ENCODE measurements around the gene GAS2L1.

The GAS2L1 gene

DNA sequence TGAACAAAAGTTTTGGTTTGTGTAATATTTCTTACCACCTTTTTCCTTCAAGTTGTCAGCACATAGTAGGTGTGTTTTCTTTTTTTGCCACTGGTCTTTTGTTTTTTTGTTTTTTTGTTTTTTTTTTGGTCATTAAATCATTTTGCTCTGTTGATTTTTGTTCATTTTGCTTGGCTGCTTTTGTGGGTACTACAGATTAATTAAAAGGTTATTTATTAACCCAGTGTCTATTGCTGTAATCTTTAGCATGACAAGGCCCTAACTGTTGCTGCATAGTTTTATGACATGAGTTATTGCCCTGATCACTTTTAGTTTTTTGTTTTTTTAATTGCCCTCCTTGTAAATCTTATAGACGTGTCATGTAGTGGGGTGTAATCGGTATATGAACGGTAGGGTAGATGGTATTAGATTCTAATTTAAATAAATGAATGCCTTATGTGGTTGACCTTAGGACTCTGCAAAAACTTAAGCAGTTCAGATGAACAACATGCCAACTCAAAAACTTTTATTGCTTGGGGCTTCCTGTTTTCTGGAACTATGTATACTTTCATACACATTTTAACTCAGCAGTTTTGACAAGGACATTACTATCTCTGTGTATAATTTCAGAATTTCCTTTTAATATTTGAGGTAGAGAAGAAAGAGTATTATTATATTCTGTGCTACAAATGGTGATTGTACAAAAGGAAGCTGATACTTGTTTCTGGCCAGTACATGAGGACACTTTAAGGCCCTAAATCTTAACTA, 30.5 kb upstream of the GAS2L1 start:
- no peak for DNase-seq

DNA sequence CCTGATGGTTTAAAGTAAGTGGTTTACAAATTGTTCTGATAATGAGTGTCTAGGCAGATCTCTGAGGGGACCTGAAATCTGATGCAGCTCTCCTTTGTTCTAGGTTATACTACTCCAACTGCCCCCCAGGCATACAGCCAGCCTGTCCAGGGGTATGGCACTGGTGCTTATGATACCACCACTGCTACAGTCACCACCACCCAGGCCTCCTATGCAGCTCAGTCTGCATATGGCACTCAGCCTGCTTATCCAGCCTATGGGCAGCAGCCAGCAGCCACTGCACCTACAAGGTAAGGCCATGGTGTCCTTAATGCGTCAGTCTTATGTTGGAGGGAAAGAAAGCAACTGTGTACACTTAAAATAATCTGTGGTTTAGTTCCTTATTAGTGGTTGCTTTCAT, 28.5 kb upstream of the GAS2L1 start:
- no peak for DNase-seq

DNA sequence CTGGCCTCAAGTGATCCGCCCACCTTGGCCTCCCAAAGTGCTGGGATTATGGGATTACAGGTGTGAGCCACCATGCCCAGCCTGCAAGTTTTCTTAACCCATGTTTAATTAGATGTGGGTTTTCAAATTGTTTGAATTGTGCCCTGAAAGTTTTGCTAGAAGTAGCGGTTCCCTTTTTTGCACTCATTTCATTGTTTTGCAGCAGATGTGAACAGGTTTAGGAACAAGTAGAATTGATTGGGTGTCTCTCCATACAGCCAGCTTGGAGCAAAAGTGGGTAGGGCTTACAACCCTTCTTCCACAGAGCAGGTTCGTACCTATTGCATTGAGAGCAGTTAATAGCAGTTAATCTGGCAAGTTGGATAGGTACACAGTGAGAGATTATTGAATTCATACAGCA, 22.3 kb upstream of the GAS2L1 start:
- DNase-seq = no peak

DNA sequence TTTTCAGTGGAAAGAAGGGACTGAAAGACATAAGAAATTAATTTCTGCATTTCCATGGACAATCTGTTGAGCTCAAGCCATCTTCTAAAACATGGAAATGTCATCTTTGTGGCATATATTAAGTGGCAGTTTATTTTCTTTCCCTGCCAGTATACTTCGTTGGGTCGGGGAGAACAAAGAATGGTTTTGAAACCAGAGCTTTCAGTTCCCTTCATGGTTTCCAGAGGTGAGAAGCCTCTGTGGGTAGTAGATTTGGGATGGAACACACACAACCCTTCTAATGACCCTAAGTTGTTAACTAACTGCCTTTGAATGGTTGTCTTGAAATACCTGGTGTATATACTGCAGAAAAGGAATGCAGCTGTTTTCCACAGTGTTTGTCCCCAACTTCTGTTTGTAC, 17.6 kb upstream of the GAS2L1 start:
- DNase-seq = no peak

DNA sequence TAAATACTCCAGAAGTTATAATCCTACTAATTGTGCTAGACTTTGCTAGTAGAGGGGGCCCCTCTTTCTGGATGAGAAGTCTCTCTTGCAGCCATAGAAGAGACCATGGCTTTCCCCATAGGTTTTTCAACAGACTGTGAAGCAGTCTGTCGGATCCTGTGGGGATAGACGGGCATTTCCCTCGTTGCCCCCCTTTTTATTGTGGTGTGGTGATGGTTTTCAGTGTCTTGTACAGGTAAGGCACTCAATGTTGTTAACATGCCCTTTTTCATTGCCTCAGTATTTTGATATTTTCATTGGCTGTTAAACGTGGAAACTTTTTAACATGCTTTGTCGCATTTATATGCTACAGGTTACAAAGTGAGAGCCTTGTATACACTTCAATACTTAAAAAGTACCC, 16.4 kb upstream of the GAS2L1 start:
- no peak for DNase-seq

DNA sequence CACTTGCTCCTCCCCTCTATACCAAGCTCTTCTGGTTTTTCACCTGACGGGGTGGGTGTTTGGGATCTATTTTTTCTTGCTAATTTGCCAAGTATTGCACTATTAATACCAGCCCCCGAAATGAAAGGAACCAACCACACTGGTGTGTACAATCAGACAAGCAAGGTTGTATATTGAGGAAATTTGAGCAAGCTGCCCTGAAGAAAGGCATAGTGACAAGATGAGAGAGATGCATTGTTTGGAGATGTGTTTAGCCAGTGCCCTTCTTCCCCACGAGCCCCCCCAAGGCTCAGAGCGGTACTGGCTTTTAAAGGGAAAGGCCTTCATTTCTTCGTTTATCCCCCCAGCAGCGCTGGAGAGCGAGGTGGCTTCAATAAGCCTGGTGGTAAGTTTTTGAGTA, 15.2 kb upstream of the GAS2L1 start:
- DNase-seq = no peak

DNA sequence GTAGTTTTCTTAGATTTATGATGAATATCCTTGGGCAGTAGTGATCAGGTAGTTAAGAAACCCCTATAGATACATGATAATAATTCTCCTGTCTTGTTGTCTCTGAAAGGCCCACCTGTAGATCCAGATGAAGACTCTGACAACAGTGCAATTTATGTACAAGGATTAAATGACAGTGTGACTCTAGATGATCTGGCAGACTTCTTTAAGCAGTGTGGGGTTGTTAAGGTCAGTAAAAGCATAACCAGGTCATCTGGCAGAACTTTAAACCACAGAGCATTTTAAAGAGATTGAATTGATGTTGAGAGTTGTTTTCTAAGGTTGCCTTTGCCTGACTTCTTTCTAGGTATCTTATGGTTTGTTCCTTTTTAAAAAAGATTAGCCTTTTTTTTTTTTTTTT, 14.1 kb upstream of the GAS2L1 start:
- DNase-seq = no peak

DNA sequence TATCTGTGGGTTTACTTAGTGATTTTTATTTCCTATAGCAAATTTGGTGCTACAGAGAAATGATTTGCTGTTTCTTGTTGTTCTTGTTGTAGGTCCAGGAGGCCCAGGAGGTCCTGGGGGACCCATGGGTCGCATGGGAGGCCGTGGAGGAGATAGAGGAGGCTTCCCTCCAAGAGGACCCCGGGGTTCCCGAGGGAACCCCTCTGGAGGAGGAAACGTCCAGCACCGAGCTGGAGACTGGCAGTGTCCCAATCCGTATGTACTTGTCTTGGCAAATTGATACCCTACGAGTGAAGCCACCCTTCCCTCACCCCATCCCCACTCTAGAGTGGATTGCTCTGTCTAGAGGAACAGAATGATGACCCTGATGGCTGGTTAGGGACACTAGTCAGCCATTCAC, 7.8 kb upstream of the GAS2L1 start:
- no peak for DNase-seq

DNA sequence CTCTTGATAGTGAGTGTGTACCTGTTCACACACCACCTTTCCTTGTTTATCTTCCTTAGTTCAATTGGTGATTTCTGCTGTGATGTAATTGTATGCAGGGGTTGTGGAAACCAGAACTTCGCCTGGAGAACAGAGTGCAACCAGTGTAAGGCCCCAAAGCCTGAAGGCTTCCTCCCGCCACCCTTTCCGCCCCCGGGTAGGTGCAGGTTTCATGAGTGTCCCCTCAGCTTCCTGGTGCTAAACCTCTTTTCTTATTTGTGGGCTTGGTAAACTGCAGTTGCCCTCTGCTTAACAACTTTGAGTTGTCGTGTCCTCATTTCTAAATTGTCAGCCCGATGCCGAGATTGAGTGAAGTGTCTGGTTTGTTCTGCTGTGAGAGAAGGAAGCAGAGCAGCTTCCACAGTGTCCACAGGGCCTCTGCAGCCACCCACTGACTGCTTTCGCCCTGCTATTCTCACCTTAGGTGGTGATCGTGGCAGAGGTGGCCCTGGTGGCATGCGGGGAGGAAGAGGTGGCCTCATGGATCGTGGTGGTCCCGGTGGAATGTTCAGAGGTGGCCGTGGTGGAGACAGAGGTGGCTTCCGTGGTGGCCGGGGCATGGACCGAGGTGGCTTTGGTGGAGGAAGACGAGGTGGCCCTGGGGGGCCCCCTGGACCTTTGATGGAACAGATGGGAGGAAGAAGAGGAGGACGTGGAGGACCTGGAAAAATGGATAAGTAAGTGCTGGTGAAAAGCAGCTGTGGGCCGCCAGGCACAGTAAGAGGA, 7.1 kb upstream of the GAS2L1 start:
- no peak for DNase-seq

DNA sequence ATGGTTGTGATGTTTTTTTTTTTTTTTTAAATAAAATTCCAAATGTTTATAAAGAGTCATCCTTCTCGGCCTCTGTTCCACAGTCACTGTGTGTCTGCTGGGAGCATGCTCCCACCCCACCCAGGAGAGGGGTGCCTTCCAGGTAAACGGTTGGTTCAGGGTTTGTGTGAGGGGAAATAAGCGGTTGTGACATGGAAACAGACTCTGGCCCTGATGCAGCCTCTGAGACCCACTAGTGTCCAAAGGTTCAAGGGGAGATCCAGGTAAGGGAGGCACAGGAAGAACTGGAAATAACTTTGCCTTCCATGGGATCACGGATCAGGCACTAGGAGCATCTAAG, 6.0 kb upstream of the GAS2L1 start:
- no peak for DNase-seq

DNA sequence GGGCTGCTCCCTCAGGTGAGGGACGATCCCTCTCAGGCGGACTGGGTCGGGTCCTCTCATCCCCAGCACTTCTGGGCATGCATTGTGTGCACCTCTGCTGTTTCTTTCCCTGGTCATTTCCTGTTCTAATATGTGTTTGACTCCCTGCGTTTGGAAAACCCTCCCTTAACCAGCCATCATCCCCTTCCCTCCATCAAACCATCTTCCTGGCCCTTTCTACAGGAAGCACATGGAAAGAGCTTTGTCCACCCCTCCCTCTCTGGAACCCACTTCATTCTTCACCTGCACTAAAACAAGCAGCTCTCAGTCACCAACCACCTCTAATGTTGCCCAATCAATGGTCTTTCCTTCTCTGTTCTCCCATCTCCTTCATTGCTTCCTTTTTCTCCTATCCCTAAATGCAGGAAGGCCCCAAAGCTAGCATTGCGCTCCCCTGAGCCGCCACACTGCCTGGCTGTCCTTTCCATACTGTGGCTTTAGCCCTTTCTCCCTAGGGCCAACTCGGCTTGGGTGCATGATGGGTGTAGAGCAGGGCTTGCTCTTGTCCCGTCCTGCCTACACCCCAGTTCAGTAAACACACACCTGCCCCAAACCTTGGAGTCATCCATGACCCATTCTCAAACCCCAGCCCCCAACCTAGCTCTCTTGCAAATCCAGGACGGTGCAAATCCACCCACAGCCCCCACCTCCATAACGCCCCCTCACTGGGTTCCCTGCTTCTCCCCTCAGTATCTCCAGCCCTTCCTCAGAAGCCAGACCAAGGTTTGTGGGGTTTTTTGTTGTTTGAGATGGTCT, 5.4 kb upstream of the GAS2L1 start:
- DNase-seq = no peak

DNA sequence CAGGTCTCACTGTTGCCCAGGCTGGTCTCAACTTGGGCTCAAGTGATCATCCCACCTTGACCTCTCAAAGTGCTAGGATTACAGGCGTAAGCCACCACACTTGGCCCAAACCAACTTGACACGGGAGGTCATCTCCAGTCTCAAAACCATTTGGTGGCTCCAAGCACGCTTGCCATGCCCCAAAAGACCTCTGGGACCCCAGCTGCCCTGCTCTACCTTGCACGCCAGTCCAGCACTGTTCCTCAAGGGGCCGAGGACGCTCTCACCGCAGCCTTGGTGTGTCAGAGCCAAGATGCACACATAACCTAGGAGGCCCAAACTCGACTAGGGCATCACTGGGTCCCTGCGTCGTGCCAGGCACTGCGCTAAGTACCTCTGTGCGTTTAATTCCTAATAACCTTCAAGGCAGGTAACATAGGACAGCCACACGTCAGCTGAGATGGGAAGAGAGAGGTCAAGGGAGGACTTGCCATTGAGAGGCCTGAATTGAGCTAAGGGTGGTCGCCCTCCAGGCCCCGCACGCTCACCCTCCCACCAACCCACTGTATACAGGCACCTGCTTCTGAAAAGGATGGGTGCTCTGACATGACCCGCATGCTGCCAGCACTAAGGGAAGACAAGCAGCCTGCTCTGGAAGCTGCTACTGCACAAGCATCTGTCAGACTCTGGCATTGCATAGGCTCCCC, 4.6 kb upstream of the GAS2L1 start:
- DNase-seq = no peak

DNA sequence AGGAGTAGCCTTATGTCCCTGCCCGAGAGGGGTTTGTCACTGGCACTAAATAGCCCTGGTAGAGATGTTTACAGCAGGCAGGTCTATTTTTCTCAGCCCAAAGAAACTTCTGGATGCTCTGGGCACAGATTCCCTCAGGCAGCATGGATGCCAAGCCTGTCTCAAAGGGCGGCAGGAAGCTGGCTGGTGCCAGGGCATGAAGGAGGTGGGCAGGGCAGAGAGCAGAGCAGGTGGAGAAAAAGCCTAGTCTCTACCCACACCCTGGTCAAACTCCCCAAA, 4.1 kb upstream of the GAS2L1 start:
- no peak for DNase-seq

DNA sequence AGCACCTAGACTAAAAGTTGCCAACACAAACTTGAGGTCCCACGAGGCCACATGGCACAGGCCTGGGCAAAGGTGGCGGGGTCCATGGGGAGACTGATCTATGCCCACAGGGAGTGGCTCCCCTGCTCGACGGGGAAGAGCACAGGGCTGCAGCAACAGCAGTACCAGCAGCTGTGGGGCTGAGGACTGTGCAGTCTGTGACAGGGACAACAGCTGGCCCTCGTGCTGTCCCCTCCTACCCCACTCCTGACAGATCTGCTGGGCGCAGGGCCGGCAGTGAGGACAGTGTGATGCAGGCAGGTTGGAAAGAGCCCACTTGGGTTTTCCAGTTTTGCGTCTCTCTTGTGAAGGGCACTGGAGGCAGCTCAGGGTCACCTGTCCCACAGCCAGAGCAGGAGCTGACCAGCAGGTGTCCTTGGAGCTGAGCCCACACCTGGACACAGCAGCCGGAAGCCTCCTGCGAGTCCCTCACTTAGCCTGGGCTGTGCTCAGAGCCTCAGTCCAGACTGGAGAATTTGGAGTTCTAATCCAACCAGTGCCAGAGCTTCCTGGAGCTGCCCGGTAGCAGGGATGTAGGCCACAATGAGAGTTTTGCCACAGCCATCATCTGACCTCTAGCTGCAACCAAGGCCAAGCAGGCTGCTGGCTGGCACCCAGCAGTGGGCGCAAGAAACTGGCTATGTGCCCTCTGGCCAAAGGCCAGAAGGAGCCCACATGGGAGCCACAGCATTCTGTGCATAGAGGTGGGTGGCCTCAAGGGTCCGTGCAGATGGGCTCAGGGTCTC, 3.6 kb upstream of the GAS2L1 start:
- DNase-seq = no peak

DNA sequence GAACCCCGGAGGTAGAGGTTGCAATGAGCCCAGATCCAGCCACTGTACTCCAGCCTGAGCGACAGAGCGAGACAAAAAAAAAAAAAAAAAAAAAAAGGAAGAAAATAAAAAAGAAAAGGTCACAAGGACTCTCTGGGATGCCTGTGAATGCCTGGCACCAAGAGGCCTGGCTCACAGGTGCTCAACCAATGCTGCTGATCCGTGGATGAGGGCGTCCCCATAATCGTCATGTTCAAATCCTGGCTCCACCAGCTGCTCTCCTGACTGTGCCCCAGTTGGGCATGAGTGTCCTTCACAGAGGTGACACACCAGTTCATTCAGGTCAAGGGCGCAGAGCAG, 645 bp upstream of the GAS2L1 start:
- no peak for DNase-seq

DNA sequence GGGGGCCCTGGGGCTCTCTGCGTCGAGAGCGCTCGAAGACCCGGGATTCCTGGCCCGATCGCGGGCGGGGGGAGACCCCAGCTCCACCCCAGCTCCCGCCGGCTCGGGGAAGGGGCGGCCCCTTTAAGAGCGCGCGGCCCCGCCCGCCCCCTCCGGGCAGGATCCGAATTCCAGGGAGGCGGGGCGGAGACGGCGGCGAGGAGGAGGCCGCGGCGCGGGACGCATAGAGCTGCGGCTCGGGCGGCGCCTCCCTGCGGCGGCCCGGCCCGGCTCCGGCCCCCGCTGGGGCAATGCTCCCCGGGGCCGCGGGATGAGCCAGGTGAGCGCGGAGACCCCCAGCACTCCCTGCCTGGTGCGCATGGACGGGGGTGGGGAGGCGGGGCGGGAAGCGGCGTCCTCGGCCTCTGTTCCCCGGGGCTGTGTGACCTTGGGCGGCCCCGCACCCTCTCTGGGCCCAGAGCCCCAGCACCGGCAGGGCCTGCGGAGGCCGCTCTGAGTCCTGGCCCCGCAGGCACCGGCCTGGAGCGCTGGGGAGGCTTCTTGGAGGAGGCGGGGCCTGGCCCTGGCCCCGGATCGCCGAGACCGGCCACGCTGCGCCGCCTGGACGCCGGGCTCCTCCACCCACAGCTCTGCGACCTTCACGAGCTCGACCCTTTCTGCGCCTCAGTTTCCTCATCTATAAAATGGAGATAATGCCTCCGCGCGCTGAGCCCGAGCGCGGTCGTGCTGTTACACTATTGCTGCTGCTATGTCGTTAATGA, 565 bp downstream of the GAS2L1 start:
- DNase-seq = no peak

DNA sequence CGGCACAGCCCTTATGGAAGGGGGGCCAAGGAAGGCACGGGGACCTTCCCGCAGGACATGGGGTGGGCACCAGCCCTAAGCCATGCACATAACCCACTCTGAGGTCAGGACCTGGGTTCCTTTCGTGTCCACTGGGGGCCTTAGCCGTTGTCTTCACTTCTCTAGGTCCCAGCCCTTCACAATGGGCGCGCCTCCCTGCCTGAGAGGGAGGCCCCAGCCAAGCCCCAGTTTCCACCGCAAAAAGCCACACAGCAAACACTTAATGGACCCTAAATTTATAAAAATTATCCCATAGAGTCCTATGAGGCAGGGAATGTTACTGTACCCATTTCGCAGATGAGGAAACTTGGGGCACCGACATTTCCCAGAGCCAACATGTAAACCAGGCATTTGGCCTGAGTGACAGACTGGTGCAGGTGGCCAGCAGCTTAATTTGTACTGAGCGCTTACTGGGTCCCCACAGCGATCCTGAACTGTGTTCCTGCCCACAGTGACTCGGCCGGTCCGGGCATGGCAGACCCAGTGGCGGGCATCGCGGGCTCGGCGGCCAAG, 1.2 kb downstream of the GAS2L1 start:
- no peak for DNase-seq

DNA sequence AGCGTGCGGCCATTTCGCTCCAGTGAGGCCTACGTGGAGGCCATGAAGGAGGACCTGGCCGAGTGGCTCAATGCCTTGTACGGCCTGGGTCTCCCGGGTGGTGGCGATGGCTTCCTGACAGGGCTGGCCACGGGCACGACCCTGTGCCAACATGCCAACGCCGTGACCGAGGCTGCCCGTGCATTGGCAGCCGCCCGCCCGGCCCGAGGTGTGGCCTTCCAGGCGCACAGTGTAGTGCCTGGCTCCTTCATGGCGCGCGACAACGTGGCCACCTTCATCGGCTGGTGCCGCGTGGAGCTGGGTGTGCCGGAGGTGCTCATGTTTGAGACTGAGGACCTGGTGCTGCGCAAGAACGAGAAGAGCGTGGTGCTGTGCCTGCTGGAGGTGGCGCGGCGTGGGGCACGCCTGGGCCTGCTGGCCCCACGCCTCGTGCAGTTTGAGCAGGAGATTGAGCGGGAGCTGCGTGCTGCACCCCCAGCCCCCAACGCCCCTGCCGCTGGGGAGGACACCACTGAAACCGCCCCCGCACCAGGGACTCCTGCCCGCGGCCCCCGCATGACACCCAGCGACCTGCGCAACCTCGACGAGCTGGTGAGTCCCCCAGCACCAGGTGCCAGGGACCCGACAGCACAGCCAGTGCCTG, 1.8 kb downstream of the GAS2L1 start:
- DNase-seq = no peak

DNA sequence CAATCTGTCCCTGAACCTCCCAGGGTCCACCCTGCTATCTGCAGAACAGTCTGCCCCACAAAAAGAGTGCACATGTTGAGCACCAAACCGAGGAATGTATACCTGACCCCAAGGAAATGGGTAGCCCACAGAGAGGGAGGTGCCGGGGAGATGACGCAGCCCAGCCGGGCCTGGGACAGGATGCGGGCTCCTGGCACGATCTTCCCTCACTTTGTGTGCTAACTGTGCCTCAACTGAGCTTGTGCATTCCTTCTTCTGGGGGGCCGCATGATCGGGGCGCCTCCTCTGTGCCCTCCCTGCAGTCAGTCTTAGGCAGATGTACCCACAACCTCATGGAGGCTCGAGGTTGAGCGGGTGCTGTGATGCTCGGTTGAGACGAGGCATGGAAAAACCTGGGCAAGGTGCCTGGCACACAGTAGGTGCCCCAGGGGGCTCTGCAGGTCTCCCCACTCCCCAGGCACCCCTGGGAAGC, 2.4 kb downstream of the GAS2L1 start:
- no peak for DNase-seq

DNA sequence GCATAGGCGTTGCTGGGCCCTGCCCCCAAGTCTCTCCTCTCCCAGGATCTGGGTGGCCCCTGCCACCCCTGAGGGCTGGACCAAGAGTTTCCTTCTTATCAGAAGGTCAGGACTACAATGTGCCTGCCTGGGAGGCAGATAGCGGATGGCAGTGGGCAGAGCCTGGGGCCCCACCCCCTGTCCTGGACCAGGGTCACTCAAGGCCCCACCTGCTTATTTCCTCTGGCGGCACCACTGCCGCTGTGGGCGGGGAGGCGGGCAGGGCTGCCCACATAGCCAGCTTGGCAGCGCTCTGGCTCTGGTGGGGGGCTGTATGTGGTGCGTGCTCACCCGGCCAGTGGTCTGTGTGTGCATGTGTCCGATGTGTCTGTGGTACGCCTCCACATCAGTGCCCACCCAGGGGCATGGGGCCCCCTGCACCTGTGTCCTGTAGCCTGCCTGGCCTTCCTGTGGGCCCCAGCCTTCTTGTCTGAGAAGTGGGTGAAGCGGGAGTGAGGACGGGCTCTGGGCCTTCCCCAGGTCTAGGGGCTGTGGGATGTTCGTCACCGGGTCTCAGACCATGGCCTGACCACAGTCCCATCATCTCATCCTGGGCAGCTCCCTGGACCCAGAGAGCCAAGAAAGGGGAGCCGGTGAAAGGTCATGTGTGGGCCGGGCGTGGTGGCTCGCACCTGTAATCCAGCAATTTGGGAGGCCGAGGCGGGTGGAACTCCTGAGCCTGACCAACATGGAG, 3.0 kb downstream of the GAS2L1 start:
- DNase-seq = no peak

All from NCI-H2107 (cell line).